Caco-2 (cell line): Measurements from ENCODE around the gene GPX2. TPM values are rescaled to one million over a fixed set of nuclear protein-coding genes. Genes with fewer than 3 reads are reported as not detected.

ENCODE experiments used
- BruUV-seq: library from RNA; stranded (reverse); fragments of 400-500 nt; replicated peaks from 2 replicates; lab custom pipeline; 2021; lab: Mats Ljungman, UMichigan
- CTCF ChIA-PET: fragments of 300-600 bp; sonication (Branson Sonifier 250); formaldehyde crosslinking; loops from one replicate; lab custom pipeline; 2022; ENCODE audit warnings: antibody characterized with exemption; lab: Charles Lee
- POLR2A ChIA-PET: fragments of 300-600 bp; sonication (Branson Sonifier 250); formaldehyde crosslinking; loops from one replicate; lab custom pipeline; 2022; ENCODE audit warnings: antibody characterized with exemption; lab: Charles Lee
- DNase-seq, 2 experiments: peaks; one replicate each; pipeline versions ENCODE4 v3.0.0 to v3.0.0-alpha.2; 2020 to 2022
- H3K27me3 ChIP-seq: replicated peaks from 2 replicates; pipeline ENCODE4 v1.6.0; 2011; ENCODE audit warnings: low read length; ENCODE audit not compliant: control insufficient read depth, insufficient read depth
- H3K36me3 ChIP-seq: 2 replicates; pipeline ENCODE4 v1.5.1; 2011; ENCODE audit warnings: low read length; ENCODE audit not compliant: control insufficient read depth, insufficient read depth
- H3K4me1 ChIP-seq: fragments of 250-450 bp; sonication (Bioruptor Pico); 2 replicates; pipeline ENCODE4 v1.5.1; 2020; ENCODE audit warnings: mild to moderate bottlenecking
- H3K4me3 ChIP-seq: 2 replicates; pipeline ENCODE4 v1.5.1; 2011; ENCODE audit warnings: low read depth, mild to moderate bottlenecking, control low read depth, low read length
- H3K9me3 ChIP-seq: fragments of 250-450 bp; sonication (Bioruptor Pico); 2 replicates; pipeline ENCODE4 v1.5.1; 2020; ENCODE audit warnings: mild to moderate bottlenecking, moderate library complexity
- H3K27ac Mint-ChIP-seq: one replicate; pipeline ENCODE4 v1.8.0; 2022; ENCODE audit warnings: mixed read lengths; ENCODE audit not compliant: unreplicated experiment
- H3K27me3 Mint-ChIP-seq: one replicate; pipeline ENCODE4 v1.8.0; 2022; ENCODE audit warnings: mixed read lengths; ENCODE audit not compliant: insufficient read depth, unreplicated experiment
- H3K36me3 Mint-ChIP-seq: one replicate; pipeline ENCODE4 v1.8.0; 2022; ENCODE audit warnings: mild to moderate bottlenecking, mixed read lengths; ENCODE audit not compliant: insufficient read depth, unreplicated experiment
- H3K4me1 Mint-ChIP-seq: one replicate; pipeline ENCODE4 v1.8.0; 2022; ENCODE audit warnings: low read depth, mixed read lengths; ENCODE audit not compliant: unreplicated experiment
- H3K4me3 Mint-ChIP-seq: one replicate; pipeline ENCODE4 v1.8.0; 2022; ENCODE audit warnings: mild to moderate bottlenecking, moderate library complexity, mixed read lengths; ENCODE audit not compliant: unreplicated experiment
- H3K9me3 Mint-ChIP-seq: one replicate; pipeline ENCODE4 v1.8.0; 2022; ENCODE audit warnings: mixed read lengths; ENCODE audit not compliant: unreplicated experiment
- CTCF ChIP-seq, 2 experiments: fragments of 200-600 bp in 1 of 2; IDR thresholded peaks; 1 replicate in 1 of 2; 2 replicates in 1 of 2; pipeline versions ENCODE4 v1.5.1 to v1.8.0; 2011 to 2022; ENCODE audit warnings: antibody characterized with exemption in 1 of 2, control low read depth in 1 of 2, inconsistent platforms in 1 of 2, low read depth in 1 of 2, low read length in 1 of 2, mild to moderate bottlenecking in 1 of 2, moderate library complexity in 1 of 2; ENCODE audit not compliant: insufficient read depth in 1 of 2, severe bottlenecking in 1 of 2, unreplicated experiment in 1 of 2
- intact Hi-C: fragments of 100-400 bp; cut with micrococcal nuclease; formaldehyde crosslinking; loops from one replicate; pipeline ENCODE4 v1.10.0; 2022; ENCODE audit not compliant: unreplicated experiment
- total RNA-seq: library from RNA; stranded (reverse); gene quantifications from 2 replicates; pipeline ENCODE4 v1.2.3, GENCODE V29; 2022

GPX2 gene
- total RNA-seq, 1 experiment from 2014 or later: 48.1 TPM

- CTCF ChIA-PET: interaction anchor here (0.6 kb wide), 1 partner anchor 1182 kb away, joined by 5 read pairs; no protein-coding TSS in a partner anchor
- intact Hi-C loops: no loop called here
- POLR2A ChIA-PET: interaction anchor here (0.5 kb wide), 1 partner anchor 123 kb away, joined by 5 read pairs; no protein-coding TSS in a partner anchor
- Histone ChIP-seq H3K27me3 (no peaks in the 10 kb centered on the region), H3K9me3 (no peaks in the 10 kb centered on the region), H3K4me3 (no peak overlapping the region), H3K4me1 (peaks cover 30% of the 10 kb centered on the region), H3K36me3 (no peaks in the 10 kb centered on the region)
- no peaks in the 10 kb centered on the region for H3K27me3 Mint-ChIP-seq
- H3K27ac Mint-ChIP-seq: peak overlapping the region; percentile 92
- peaks cover 29% of the 10 kb centered on the region for H3K4me1 Mint-ChIP-seq
- DNase-seq: peak in 1 of 2 experiments; percentile 29
- H3K9me3 Mint-ChIP-seq: no peaks in the 10 kb centered on the region
- peak overlapping the region; percentile 21 for H3K4me3 Mint-ChIP-seq
- no peaks in the 10 kb centered on the region for H3K36me3 Mint-ChIP-seq
- TF ChIP-seq CTCF (IDR thresholded peaks at IDR 0.05; ENCODE audit: insufficient read depth in 1 of 2, low read depth in 1 of 2, low read length in 1 of 2, severe bottlenecking in 1 of 2, unreplicated experiment in 1 of 2): no peak
- BruUV-seq: TSS peak; percentile 82
Measured at GRCh38 chr14:64979336-64980074, 37.0 kb upstream of the GPX2 start.

- intact Hi-C loops: no loop called here
- H3K4me3 Mint-ChIP-seq: no peak overlapping the region
- no peak for TF ChIP-seq CTCF (IDR thresholded peaks at IDR 0.05; ENCODE audit: insufficient read depth in 1 of 2, low read depth in 1 of 2, low read length in 1 of 2, severe bottlenecking in 1 of 2, unreplicated experiment in 1 of 2)
- H3K9me3 ChIP-seq: no peaks in the 10 kb centered on the region
- H3K36me3 Mint-ChIP-seq: no peaks in the 10 kb centered on the region
- H3K27ac Mint-ChIP-seq: no peak overlapping the region
- no peak for DNase-seq
- peaks cover 21% of the 10 kb centered on the region for H3K4me1 Mint-ChIP-seq
- H3K36me3 ChIP-seq: no peaks in the 10 kb centered on the region
- no peaks in the 10 kb centered on the region for H3K27me3 Mint-ChIP-seq
- no peaks in the 10 kb centered on the region for H3K9me3 Mint-ChIP-seq
- H3K4me3 ChIP-seq: no peak overlapping the region
- ChIA-PET POLR2A (no interaction called here), CTCF (interaction anchor here (1.8 kb wide), 1 partner anchor 12 kb away, joined by 8 read pairs; the partner anchor contains the start of gene FNTB)
- H3K27me3 ChIP-seq: no peaks in the 10 kb centered on the region
- peaks cover 45% of the 10 kb centered on the region for H3K4me1 ChIP-seq
- no TSS peak for BruUV-seq
Measured at GRCh38 chr14:64974563-64974962, 32.0 kb upstream of the GPX2 start.

GRCh38 chr14:64973826-64974225 is 31.3 kb upstream of the GPX2 start:
- H3K4me3 Mint-ChIP-seq: no peak overlapping the region
- Histone ChIP-seq H3K27me3 (no peaks in the 10 kb centered on the region), H3K4me1 (peaks cover 41% of the 10 kb centered on the region), H3K36me3 (no peaks in the 10 kb centered on the region), H3K4me3 (no peak overlapping the region), H3K9me3 (no peaks in the 10 kb centered on the region)
- POLR2A ChIA-PET: no interaction called here
- H3K27ac Mint-ChIP-seq: no peak overlapping the region
- no peaks in the 10 kb centered on the region for H3K9me3 Mint-ChIP-seq
- H3K36me3 Mint-ChIP-seq: no peaks in the 10 kb centered on the region
- peaks cover 16% of the 10 kb centered on the region for H3K4me1 Mint-ChIP-seq
- no peaks in the 10 kb centered on the region for H3K27me3 Mint-ChIP-seq
- intact Hi-C loops: no loop called here
- no peak for DNase-seq
- no peak for TF ChIP-seq CTCF (IDR thresholded peaks at IDR 0.05; ENCODE audit: insufficient read depth in 1 of 2, low read depth in 1 of 2, low read length in 1 of 2, severe bottlenecking in 1 of 2, unreplicated experiment in 1 of 2)
- CTCF ChIA-PET: interaction anchor here (0.7 to 1.8 kb wide), 2 partner anchors 13 to 94 kb away, joined by 3 to 8 read pairs; partner anchors contain the start of gene FNTB
- BruUV-seq: no TSS peak
